Fibroblast of skin of right quadriceps (primary cell): Measurements from ENCODE around the gene ZIK1.
A peak's percentile ranks its signal among the peaks of the same experiment; 100 is the strongest.

Experiments used
- DNase-seq: peaks from one replicate; pipeline ENCODE4 v3.0.0-alpha.2; 2013

The ZIK1 gene

GRCh38 chr19:57613941-57614743 is 30.2 kb downstream of the ZIK1 start, which contains the start of gene ZNF134:
Gene ZNF134, plus strand, starts transcription at chr19:57614242. Its CDS starts 5,227 bp downstream, at chr19:57619469.
- peak; percentile 86 for DNase-seq

GRCh38 chr19:57615346-57615745 is 31.4 kb downstream of the ZIK1 start:
- no peak for DNase-seq

GRCh38 chr19:57620673-57621348 is 36.9 kb downstream of the ZIK1 start:
- DNase-seq = peak; percentile 13

GRCh38 chr19:57623091-57623490 is 39.1 kb downstream of the ZIK1 start:
- DNase-seq = no peak

GRCh38 chr19:57632987-57633831 is 49.3 kb downstream of the ZIK1 start, which contains the start of gene ZNF211:
Gene ZNF211, plus strand, starts transcription at chr19:57633168. Its CDS starts 179 bp downstream, at chr19:57633347.
- DNase-seq = peak; percentile 93

GRCh38 chr19:57633832-57634131 is 49.8 kb downstream of the ZIK1 start:
- no peak for DNase-seq

GRCh38 chr19:57637379-57637778 is 53.4 kb downstream of the ZIK1 start:
- DNase-seq = no peak

- no peak for DNase-seq
Measured at GRCh38 chr19:57641715-57642234, 57.8 kb downstream of the ZIK1 start.

GRCh38 chr19:57642396-57643046 is 58.6 kb downstream of the ZIK1 start:
- DNase-seq = no peak
